Measurements from ENCODE around the gene TMEM247.

TMEM247 gene

DNA sequence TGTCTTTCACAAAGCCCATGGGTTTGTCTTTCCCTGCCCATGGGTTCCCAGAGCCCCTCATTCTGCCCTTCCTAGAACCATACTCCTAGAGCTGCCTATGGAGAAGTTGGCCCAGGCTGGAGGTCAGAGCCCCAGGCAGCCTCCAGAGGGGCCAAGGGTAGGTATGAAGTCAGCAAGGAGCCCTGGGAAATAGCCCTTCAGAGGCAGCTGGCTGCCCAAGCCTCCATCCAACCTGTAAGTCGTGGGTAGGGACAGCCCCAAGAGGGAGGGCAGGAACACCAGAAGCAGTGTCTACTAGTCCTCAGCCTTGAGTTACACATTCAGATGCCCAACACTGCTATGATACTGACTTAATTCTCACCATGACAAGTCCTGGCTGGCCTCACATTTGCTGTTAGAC is 49.5 kb downstream of the TMEM247 start:
- DNase-seq (ENCODE audit: extremely low read depth, insufficient read length): no peak
- H3K4me3 ChIP-seq (replicated peaks; ENCODE audit: low read depth, low read length): no peak overlapping the region
- H3K27me3 ChIP-seq (replicated peaks; ENCODE audit: control insufficient read depth, insufficient read depth, low read length): no peaks in the 10 kb centered on the region
- no peak for TF ChIP-seq CTCF (IDR thresholded peaks at IDR 0.05; ENCODE audit: insufficient read depth, low read length, poor library complexity, severe bottlenecking)
- H3K36me3 ChIP-seq (ENCODE audit: control insufficient read depth, insufficient read depth, low read length): no peaks in the 10 kb centered on the region

DNA sequence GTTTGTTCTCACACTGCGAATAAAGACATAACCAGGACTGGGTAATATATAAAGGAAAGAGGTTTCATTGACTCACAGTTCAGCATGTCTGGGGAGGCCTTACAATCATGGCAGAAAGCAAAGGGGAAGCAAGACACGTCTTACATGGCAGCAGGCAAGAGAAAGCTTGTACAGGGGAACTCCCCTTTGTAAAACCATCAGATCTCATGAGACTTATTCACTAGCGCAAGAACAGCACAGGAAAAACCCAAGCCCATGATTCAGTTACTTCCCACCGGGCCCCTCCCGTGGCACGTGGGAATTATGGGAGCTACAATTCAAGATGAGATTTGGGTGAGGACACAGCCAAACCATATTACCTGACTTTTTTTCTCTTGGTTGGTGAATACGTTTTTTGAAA is 51.3 kb downstream of the TMEM247 start:
- DNase-seq (ENCODE audit: extremely low read depth, insufficient read length): no peak
- Histone ChIP-seq H3K27me3 (replicated peaks; ENCODE audit: control insufficient read depth, insufficient read depth, low read length) (no peaks in the 10 kb centered on the region), H3K36me3 (ENCODE audit: control insufficient read depth, insufficient read depth, low read length) (no peaks in the 10 kb centered on the region), H3K4me3 (replicated peaks; ENCODE audit: low read depth, low read length) (no peak overlapping the region)
- no peak for TF ChIP-seq CTCF (IDR thresholded peaks at IDR 0.05; ENCODE audit: insufficient read depth, low read length, poor library complexity, severe bottlenecking)

GRCh38 chr2:46531863-46532262 is 52.5 kb downstream of the TMEM247 start:
- H3K36me3 ChIP-seq (ENCODE audit: control insufficient read depth, insufficient read depth, low read length): no peaks in the 10 kb centered on the region
- no peaks in the 10 kb centered on the region for H3K27me3 ChIP-seq (replicated peaks; ENCODE audit: control insufficient read depth, insufficient read depth, low read length)
- no peak for TF ChIP-seq CTCF (IDR thresholded peaks at IDR 0.05; ENCODE audit: insufficient read depth, low read length, poor library complexity, severe bottlenecking)
- H3K4me3 ChIP-seq (replicated peaks; ENCODE audit: low read depth, low read length): no peak overlapping the region
- DNase-seq (ENCODE audit: extremely low read depth, insufficient read length): no peak

Measured in GM06990 (cell line).